ENCODE results near the gene ASIC3.

DNA sequence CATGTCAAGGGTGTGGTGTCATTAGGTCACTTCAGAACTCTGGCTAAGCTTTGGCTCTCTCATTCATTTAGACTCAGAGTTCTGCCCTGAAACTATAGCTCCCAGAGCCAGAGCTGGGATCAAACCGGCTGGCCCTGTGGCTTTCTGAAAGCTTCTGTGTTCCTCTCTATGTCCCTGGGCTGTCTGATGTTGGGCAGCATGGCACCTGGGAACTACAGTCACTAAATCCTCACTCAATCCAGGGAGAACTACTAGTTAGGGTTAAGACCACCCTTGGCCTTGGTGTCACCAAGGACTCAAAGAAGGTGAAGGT is 37.3 kb upstream of the ASIC3 start:
- TF ChIP-seq, protein P1, sequence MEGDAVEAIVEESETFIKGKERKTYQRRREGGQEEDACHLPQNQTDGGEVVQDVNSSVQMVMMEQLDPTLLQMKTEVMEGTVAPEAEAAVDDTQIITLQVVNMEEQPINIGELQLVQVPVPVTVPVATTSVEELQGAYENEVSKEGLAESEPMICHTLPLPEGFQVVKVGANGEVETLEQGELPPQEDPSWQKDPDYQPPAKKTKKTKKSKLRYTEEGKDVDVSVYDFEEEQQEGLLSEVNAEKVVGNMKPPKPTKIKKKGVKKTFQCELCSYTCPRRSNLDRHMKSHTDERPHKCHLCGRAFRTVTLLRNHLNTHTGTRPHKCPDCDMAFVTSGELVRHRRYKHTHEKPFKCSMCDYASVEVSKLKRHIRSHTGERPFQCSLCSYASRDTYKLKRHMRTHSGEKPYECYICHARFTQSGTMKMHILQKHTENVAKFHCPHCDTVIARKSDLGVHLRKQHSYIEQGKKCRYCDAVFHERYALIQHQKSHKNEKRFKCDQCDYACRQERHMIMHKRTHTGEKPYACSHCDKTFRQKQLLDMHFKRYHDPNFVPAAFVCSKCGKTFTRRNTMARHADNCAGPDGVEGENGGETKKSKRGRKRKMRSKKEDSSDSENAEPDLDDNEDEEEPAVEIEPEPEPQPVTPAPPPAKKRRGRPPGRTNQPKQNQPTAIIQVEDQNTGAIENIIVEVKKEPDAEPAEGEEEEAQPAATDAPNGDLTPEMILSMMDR (IDR thresholded peaks at IDR 0.05): no peak
- no peak for TF ChIP-seq POLR2A (IDR thresholded peaks at IDR 0.05)

All from right lobe of liver (tissue), 4 donors.